IPS-NIHi11 (cell line): Measurements from ENCODE around the gene SLC3A2.
"Not testable (repeated sequence)": the region's sequence is repeated elsewhere in the genome, so short reads cannot be mapped to it uniquely, and the experiment has no call there.

Source experiments
- DNase-seq: peaks from one replicate; pipeline ENCODE4 v3.0.0; 2012; ENCODE audit warnings: mixed read lengths, low spot score

Gene SLC3A2

GRCh38 chr11:62880803-62881578 is at the start of gene SLC3A2:
SLC3A2 (plus strand) TSS chr11:62880896; CDS start chr11:62881024, 128 bp downstream.
- DNase-seq = peak; percentile 91

GRCh38 chr11:62830904-62831519 is 49.7 kb upstream of the SLC3A2 start:
- DNase-seq = peak; percentile 65

- DNase-seq = peak; percentile 96
Observed at GRCh38 chr11:62831520-62832335, 49.0 kb upstream of the SLC3A2 start, which contains the start of gene STX5. STX5 (minus strand) TSS chr11:62832051; CDS start chr11:62831243, 808 bp downstream.

GRCh38 chr11:62832336-62833234 is 48.1 kb upstream of the SLC3A2 start, which contains the start of gene TEX54:
TEX54 (minus strand) TSS chr11:62832841.
- peak; percentile 15 for DNase-seq

- no peak for DNase-seq
Observed at GRCh38 chr11:62835336-62835735, 45.4 kb upstream of the SLC3A2 start.

GRCh38 chr11:62839050-62839945 is 41.4 kb upstream of the SLC3A2 start, which contains the start of gene WDR74:
WDR74 (minus strand) TSS chr11:62839590; CDS start chr11:62839570, 20 bp downstream.
- DNase-seq = peak; percentile 82

GRCh38 chr11:62840721-62841360 is 39.9 kb upstream of the SLC3A2 start:
- peak; percentile 22 for DNase-seq

GRCh38 chr11:62841361-62842170 is 39.1 kb upstream of the SLC3A2 start:
- peak; percentile 96 for DNase-seq

GRCh38 chr11:62842171-62842741 is 38.4 kb upstream of the SLC3A2 start:
- peak; percentile 41 for DNase-seq

- DNase-seq = not testable (repeated sequence)
Observed at GRCh38 chr11:62842891-62843290, 37.8 kb upstream of the SLC3A2 start.

- no peak for DNase-seq
Observed at GRCh38 chr11:62843466-62843865, 37.2 kb upstream of the SLC3A2 start.

GRCh38 chr11:62844154-62844553 is 36.5 kb upstream of the SLC3A2 start:
- no peak for DNase-seq

GRCh38 chr11:62846177-62846576 is 34.5 kb upstream of the SLC3A2 start:
- DNase-seq = no peak

GRCh38 chr11:62847767-62848314 is 32.9 kb upstream of the SLC3A2 start:
- no peak for DNase-seq

- no peak for DNase-seq
Observed at GRCh38 chr11:62850911-62851806, 29.5 kb upstream of the SLC3A2 start.

- DNase-seq = no peak
Observed at GRCh38 chr11:62851807-62852522, 28.7 kb upstream of the SLC3A2 start.
